GM20431 (cell line): ENCODE measurements around the gene MKX.

ENCODE experiments used
- in situ Hi-C: fragments of 300-500 bp; cut with MseI, MboI; formaldehyde crosslinking; loops from one replicate; pipeline ENCODE4 v1.15.0; 2020; ENCODE audit warnings: low sequenced_read_pairs; ENCODE audit not compliant: unreplicated experiment

The MKX gene

DNA sequence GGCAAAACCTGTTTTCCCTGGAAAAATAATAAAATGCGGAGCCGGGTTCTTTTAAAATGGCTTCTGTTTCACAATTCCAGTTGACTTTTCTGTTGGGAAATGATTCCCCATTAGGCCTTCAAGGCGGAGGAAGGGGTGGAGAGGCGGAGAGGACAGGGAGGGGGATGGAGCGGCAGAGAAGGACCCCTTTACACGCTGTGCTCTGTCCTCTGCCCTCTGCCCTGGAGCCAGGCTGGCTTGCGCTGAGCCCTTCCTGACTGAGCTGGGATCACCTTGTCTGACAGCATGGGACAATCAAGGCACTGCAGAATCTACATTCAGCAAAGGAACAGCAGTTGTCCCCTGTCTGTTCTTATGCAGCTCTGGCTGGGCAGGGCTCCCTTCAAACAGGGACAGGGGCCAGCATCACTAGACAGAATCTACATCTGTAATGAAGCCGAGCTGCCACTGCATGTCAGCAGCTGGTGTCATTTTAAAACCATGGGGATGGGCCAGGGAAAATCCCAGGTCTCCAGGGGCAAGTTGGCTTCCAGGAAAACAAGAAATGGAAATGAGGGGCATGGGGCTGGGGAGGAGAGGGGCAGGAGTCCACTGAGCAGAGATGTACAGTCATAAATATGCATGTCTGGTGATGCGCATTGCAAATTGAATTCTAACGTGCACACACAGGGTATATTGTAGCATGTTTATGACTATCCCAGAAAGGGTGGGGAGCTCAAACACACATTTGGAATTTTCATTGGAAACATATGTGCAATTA lies 120.0 kb downstream of the MKX start:
- in situ Hi-C loops = no loop called here

DNA sequence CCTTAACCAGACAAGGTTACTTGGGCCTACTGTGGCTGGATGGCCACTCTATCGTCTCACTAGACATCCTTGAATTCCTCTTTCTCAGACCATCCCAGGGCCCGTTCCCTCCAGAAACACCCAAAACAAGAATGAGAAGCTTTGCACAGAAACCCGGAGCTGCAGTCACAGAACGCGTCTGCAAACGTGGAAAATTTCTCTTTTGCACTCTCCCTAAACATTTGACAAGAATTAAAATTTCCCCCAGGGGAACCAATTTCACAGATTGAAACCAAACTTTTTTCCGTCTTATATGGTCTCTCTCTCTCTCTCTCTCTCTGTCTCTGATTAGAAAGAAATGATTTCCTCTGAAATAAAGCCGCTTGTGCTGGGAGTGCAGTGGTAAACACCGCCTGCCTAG lies 120.7 kb downstream of the MKX start:
- in situ Hi-C loops = no loop called here
